Gastroesophageal sphincter (tissue), 4 donors: ENCODE data around the gene MMP14. TPM values are rescaled to one million over a fixed set of nuclear protein-coding genes. Genes with fewer than 3 reads are reported as not detected.

Experiments
- ATAC-seq: fragments of 150-250 bp; one replicate; pipeline ENCODE4 v1.9.1; 2016; ENCODE audit warnings: mild to moderate bottlenecking, moderate library complexity
- H3K27ac ChIP-seq, 4 donors: fragments of 200-600 bp; sonication (generic) in 3 of 4; 1 replicate in 3 of 4; 2 replicates in 1 of 4; pipeline ENCODE4 v1.5.1; 2016 to 2019
- H3K27me3 ChIP-seq: fragments of 200-600 bp; sonication (generic); one replicate; pipeline ENCODE4 v1.5.1; 2019
- H3K36me3 ChIP-seq, 2 donors: fragments of 200-600 bp; sonication (generic); one replicate each; pipeline ENCODE4 v1.5.1; 2019; ENCODE audit warnings: control low read depth in 1 of 2
- H3K4me1 ChIP-seq, 3 donors: fragments of 200-600 bp; sonication (generic); 1 replicate in 2 of 3; 2 replicates in 1 of 3; pipeline ENCODE4 v1.5.1; 2016 to 2019; ENCODE audit warnings: control low read depth in 2 of 3
- H3K4me3 ChIP-seq, 2 donors: fragments of 200-600 bp; sonication (generic); one replicate each; pipeline ENCODE4 v1.5.1; 2019; ENCODE audit warnings: mild to moderate bottlenecking in 1 of 2, moderate library complexity in 1 of 2
- H3K9me3 ChIP-seq, 3 donors: fragments of 200-600 bp; sonication (generic); one replicate each; pipeline ENCODE4 v1.5.1; 2017 to 2019; ENCODE audit warnings: control low read depth in 2 of 3
- EP300 ChIP-seq: sonication (generic); formaldehyde crosslinking; IDR thresholded peaks from one replicate; pipeline ENCODE4 v1.6.1; 2017; ENCODE audit warnings: antibody characterized with exemption, mild to moderate bottlenecking
- POLR2A ChIP-seq, 2 donors: fragments of 450-650 bp; IDR thresholded peaks; one replicate each; pipeline ENCODE4 v1.6.1; 2017; ENCODE audit warnings: antibody characterized with exemption in 2 of 2, mild to moderate bottlenecking in 2 of 2, moderate library complexity in 1 of 2
- POLR2AphosphoS5 ChIP-seq: sonication (generic); formaldehyde crosslinking; IDR thresholded peaks from one replicate; pipeline ENCODE4 v1.6.1; 2017; ENCODE audit warnings: antibody characterized with exemption
- WGBS, 2 donors: methylation state at CpG; one replicate each; pipeline ENCODE4 v1.1.5; 2018; ENCODE audit warnings: low coverage in 1 of 2; 5-methylcytosine and 5-hydroxymethylcytosine counted together
- small RNA-seq, 4 donors: library from RNA; depleted of rRNA; stranded (forward); fragments of <200 nt; gene quantifications; one replicate each; pipeline ENCODE3, GENCODE V24; 2016
- total RNA-seq, 4 donors: library from RNA; depleted of rRNA; stranded (reverse); fragments of >200 nt; gene quantifications; one replicate each; pipeline ENCODE4 v1.1.0, GENCODE V29; 2016
- TF ChIP-seq, protein P1 (sequence below), 4 experiments: fragments of 200-600 bp in 2 of 4; fragments of 450-650 bp in 2 of 4; sonication (generic) in 1 of 4; IDR thresholded peaks; one replicate each; pipeline ENCODE4 v1.5.1; 2017 to 2019; ENCODE audit warnings: antibody characterized with exemption in 4 of 4, mild to moderate bottlenecking in 2 of 4, moderate library complexity in 2 of 4

Gene MMP14
- total RNA-seq, 4 donors from 2014 or later, result 114 to 127 (median 123) TPM

DNA sequence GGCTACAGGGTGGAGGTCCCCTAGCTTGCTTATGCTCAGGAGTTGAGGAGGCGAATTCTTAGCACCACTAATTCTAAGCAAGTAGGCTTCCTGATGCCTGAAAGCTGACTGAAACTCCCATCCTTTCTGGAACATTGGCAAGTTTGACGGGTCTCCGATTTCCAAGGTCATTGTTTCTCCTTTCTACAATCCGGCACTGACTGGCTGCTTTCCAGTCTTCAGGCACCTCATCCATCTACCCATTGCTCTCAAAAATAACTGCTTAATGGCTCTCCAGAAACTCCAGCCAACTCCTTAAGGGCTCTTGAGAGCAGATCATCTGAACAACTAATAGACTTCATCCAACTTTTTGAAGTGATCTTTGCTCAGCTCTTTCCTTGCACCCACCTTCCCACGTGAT lies 60.0 kb downstream of the MMP14 start:
- TF ChIP-seq POLR2AphosphoS5 (no peak), EP300 (no peak), POLR2A (IDR thresholded peaks at IDR 0.05) (no peak)
- TF ChIP-seq, protein P1, sequence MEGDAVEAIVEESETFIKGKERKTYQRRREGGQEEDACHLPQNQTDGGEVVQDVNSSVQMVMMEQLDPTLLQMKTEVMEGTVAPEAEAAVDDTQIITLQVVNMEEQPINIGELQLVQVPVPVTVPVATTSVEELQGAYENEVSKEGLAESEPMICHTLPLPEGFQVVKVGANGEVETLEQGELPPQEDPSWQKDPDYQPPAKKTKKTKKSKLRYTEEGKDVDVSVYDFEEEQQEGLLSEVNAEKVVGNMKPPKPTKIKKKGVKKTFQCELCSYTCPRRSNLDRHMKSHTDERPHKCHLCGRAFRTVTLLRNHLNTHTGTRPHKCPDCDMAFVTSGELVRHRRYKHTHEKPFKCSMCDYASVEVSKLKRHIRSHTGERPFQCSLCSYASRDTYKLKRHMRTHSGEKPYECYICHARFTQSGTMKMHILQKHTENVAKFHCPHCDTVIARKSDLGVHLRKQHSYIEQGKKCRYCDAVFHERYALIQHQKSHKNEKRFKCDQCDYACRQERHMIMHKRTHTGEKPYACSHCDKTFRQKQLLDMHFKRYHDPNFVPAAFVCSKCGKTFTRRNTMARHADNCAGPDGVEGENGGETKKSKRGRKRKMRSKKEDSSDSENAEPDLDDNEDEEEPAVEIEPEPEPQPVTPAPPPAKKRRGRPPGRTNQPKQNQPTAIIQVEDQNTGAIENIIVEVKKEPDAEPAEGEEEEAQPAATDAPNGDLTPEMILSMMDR (IDR thresholded peaks at IDR 0.05), result no peak
- Histone ChIP-seq H3K27me3 (no peaks in the 10 kb centered on the region), H3K36me3 (peaks cover 5 to 20% of the 10 kb centered on the region in 2 donors), H3K4me1 (peaks cover 0 to 29% (median 0%) of the 10 kb centered on the region in 3 donors), H3K9me3 (no peaks in the 10 kb centered on the region), H3K27ac (no peak overlapping the region), H3K4me3 (no peak overlapping the region)
- no peak for ATAC-seq
- 36 to 69% methylated on average over 4 to 5 of the region's 5 CpGs for WGBS, 2 donors

DNA sequence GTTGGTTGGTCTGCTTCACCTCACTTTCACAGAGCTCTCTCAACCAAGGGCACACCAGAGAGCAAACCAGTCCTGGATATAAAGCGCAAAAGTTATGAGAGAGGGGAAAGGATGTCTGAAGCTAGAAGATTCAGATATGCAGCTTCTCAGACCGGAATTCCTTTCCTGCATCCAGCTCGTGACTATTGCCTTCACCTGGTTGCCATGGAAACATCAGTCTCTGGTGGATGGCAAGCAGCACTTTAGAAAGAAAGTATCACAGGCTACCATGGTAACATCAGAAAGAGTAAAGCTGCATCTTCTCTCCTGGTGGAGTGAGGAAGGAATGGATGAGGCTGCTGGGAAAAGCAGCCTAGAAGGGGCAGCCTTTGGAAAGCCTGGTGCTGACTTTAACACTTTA lies 60.4 kb downstream of the MMP14 start:
- ATAC-seq, result no peak
- Histone ChIP-seq H3K4me1 (peaks cover 0 to 29% (median 0%) of the 10 kb centered on the region in 3 donors), H3K9me3 (no peaks in the 10 kb centered on the region), H3K36me3 (peaks cover 6 to 24% of the 10 kb centered on the region in 2 donors), H3K27ac (no peak overlapping the region), H3K4me3 (no peak overlapping the region), H3K27me3 (no peaks in the 10 kb centered on the region)
- 60 to 65% methylated on average over 2 to 3 of the region's 3 CpGs for WGBS, 2 donors
- TF ChIP-seq POLR2A (IDR thresholded peaks at IDR 0.05) (no peak), POLR2AphosphoS5 (no peak), EP300 (no peak)
- TF ChIP-seq, protein P1 (IDR thresholded peaks at IDR 0.05), result no peak

DNA sequence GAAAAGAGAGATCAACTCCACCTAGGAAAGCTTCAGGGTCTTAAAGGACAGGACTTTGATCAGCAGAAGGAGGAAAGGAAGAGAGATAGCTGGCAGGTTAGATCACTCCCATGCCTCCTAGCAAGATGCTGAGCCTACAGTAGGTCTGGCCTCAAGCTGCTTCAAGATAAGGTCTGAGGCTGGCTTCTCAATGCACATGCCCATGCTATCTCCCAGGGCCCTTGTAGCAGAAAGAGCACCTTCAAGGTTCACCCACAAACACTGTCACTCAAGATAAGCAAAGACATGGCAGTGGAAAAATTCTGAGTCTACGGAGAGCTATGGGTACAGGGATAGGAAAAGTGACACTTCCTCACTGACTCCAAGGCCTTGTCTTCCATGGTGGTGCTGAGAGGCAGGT lies 61.0 kb downstream of the MMP14 start:
- no peaks in the 10 kb centered on the region for H3K27me3 ChIP-seq
- H3K4me1 ChIP-seq, result peaks cover 0 to 29% (median 0%) of the 10 kb centered on the region in 3 donors
- no peak for ATAC-seq
- 88 to 100% methylated on average over 1 of the region's 1 CpG for WGBS, 2 donors
- TF ChIP-seq, protein P1 (IDR thresholded peaks at IDR 0.05), result no peak
- no peak for TF ChIP-seq POLR2A (IDR thresholded peaks at IDR 0.05)
- no peak for TF ChIP-seq POLR2AphosphoS5
- TF ChIP-seq EP300, result no peak
- no peaks in the 10 kb centered on the region for H3K9me3 ChIP-seq
- H3K36me3 ChIP-seq, result peaks cover 6 to 30% of the 10 kb centered on the region in 2 donors
- H3K4me3 ChIP-seq, result no peak overlapping the region
- H3K27ac ChIP-seq, result no peak overlapping the region

Small RNA genes within 50 kb of the gene (small RNA-seq; reads per million reads assigned to genes)
- gene RF00019, result 0 reads per million in 4 donors

Other genes starting within 250 kb of the MMP14 start
- gene DAD1, start 247.4 kb upstream of the MMP14 start, total RNA-seq, result 100 to 1,000 TPM; 123 to 228 (median 171) TPM
- gene ABHD4, start 238.3 kb upstream of the MMP14 start, total RNA-seq, result 10 to 100 TPM; 23.8 to 42.0 (median 31.0) TPM
- gene OR6J1, start 192.2 kb upstream of the MMP14 start, total RNA-seq, result under 1 TPM in 1 of 4 donors, not detected in 3; 0.12 TPM
- 10 to 100 TPM; 47.1 to 89.0 (median 72.7) TPM for gene OXA1L, start 69.9 kb upstream of the MMP14 start, total RNA-seq
- 10 to 100 TPM in 3 of 4 donors, 1 to 10 TPM in 1; 8.1 to 36.6 (median 23.4) TPM for gene SLC7A7, start 21.1 kb upstream of the MMP14 start, total RNA-seq
- 10 to 100 TPM; 24.4 to 65.0 (median 35.0) TPM for gene MRPL52, start 6.7 kb upstream of the MMP14 start, total RNA-seq
- gene LRP10, start 35.2 kb downstream of the MMP14 start, total RNA-seq, result 100 to 1,000 TPM; 123 to 257 (median 163) TPM
- under 1 TPM; 0.20 to 0.93 (median 0.47) TPM for gene REM2, start 46.6 kb downstream of the MMP14 start, total RNA-seq
- 100 to 1,000 TPM in 3 of 4 donors, 10 to 100 TPM in 1; 94.4 to 855 (median 368) TPM for gene RBM23, start 82.6 kb downstream of the MMP14 start, total RNA-seq
- 10 to 100 TPM; 39.7 to 49.2 (median 43.2) TPM for gene PRMT5, start 92.8 kb downstream of the MMP14 start, total RNA-seq
- 10 to 100 TPM; 31.2 to 47.6 (median 43.1) TPM for gene HAUS4, start 120.5 kb downstream of the MMP14 start, total RNA-seq
- gene AJUBA, start 146.0 kb downstream of the MMP14 start, total RNA-seq, result 10 to 100 TPM in 3 of 4 donors, 1 to 10 TPM in 1; 8.8 to 27.0 (median 17.8) TPM
- gene C14orf93, start 173.6 kb downstream of the MMP14 start, total RNA-seq, result 10 to 100 TPM in 3 of 4 donors, 1 to 10 TPM in 1; 8.4 to 16.0 (median 13.2) TPM
- gene PSMB5, start 198.3 kb downstream of the MMP14 start, total RNA-seq, result 100 to 1,000 TPM; 125 to 182 (median 133) TPM
- gene PSMB11, start 205.6 kb downstream of the MMP14 start, total RNA-seq, result under 1 TPM in 1 of 4 donors, not detected in 3; 0.27 TPM
- 1 to 10 TPM; 1.5 to 3.6 (median 2.6) TPM for gene CDH24, start 220.9 kb downstream of the MMP14 start, total RNA-seq